DOHH2 (cell line): Measurements from ENCODE around the gene CUEDC1.

Source experiments
- H3F3A ChIP-seq: fragments of 200-600 bp; sonication (generic), shearing (Covaris generic); 2 replicates; pipeline ENCODE4 v1.6.0; 2016; ENCODE audit warnings: antibody characterized with exemption, mild to moderate bottlenecking; ENCODE audit not compliant: control insufficient read depth, insufficient read depth
- H3K27ac ChIP-seq: fragments of 200-600 bp; sonication (generic); 2 replicates; pipeline ENCODE4 v1.5.1; 2014; ENCODE audit warnings: low read depth, mild to moderate bottlenecking, low read length, moderate library complexity
- H3K27me3 ChIP-seq: fragments of 200-600 bp; sonication (generic); 2 replicates; pipeline ENCODE4 v1.6.1; 2014; ENCODE audit warnings: mild to moderate bottlenecking, low read length, mixed read lengths; ENCODE audit not compliant: control insufficient read depth
- H3K36me3 ChIP-seq: fragments of 200-600 bp; sonication (generic); 2 replicates; pipeline ENCODE4 v1.6.1; 2014; ENCODE audit warnings: mild to moderate bottlenecking, low read length, moderate library complexity, mixed read lengths; ENCODE audit not compliant: control insufficient read depth
- H3K4me1 ChIP-seq: fragments of 200-600 bp; sonication (generic); 2 replicates; pipeline ENCODE4 v1.6.1; 2014; ENCODE audit warnings: mild to moderate bottlenecking, low read length, mixed read lengths; ENCODE audit not compliant: control insufficient read depth
- H3K4me2 ChIP-seq: fragments of 200-600 bp; sonication (generic); 2 replicates; pipeline ENCODE4 v1.6.0; 2014; ENCODE audit warnings: mild to moderate bottlenecking, low read length, moderate library complexity
- H3K4me3 ChIP-seq: fragments of 200-600 bp; sonication (generic); 2 replicates; pipeline ENCODE4 v1.5.1; 2014; ENCODE audit warnings: mild to moderate bottlenecking, low read length, mixed read lengths
- H3K79me2 ChIP-seq: fragments of 200-600 bp; sonication (generic); 2 replicates; pipeline ENCODE4 v1.6.1; 2014; ENCODE audit warnings: mild to moderate bottlenecking, low read length, mixed read lengths; ENCODE audit not compliant: control insufficient read depth
- H3K9me2 ChIP-seq: fragments of 200-600 bp; sonication (generic); replicated peaks from 2 replicates; pipeline ENCODE4 v1.6.1; 2014; ENCODE audit warnings: mild to moderate bottlenecking, low read length, mixed read lengths; ENCODE audit not compliant: control insufficient read depth
- H3K9me3 ChIP-seq: fragments of 200-600 bp; sonication (generic); 2 replicates; pipeline ENCODE4 v1.6.1; 2014; ENCODE audit warnings: antibody characterized with exemption, low read length, mixed read lengths; ENCODE audit not compliant: control insufficient read depth, insufficient read depth
- H4K20me1 ChIP-seq: fragments of 200-600 bp; sonication (generic); 2 replicates; pipeline ENCODE4 v1.6.0; 2014; ENCODE audit warnings: low read depth, mild to moderate bottlenecking, antibody characterized with exemption, low read length, moderate library complexity; ENCODE audit not compliant: control insufficient read depth, insufficient read depth
- EZH2phosphoT487 ChIP-seq: fragments of 200-600 bp; sonication (generic); IDR thresholded peaks from 2 replicates; pipeline ENCODE4 v1.6.1; 2017; ENCODE audit warnings: borderline replicate concordance, mild to moderate bottlenecking, antibody characterized with exemption, low read length, moderate library complexity, mixed read lengths
- TF ChIP-seq, protein P1 (sequence below): fragments of 200-600 bp; sonication (generic); IDR thresholded peaks from one replicate; pipeline ENCODE4 v1.5.1; 2014; ENCODE audit warnings: antibody characterized with exemption, mild to moderate bottlenecking, low read depth, low read length; ENCODE audit not compliant: poor library complexity, severe bottlenecking

Gene CUEDC1

GRCh38 chr17:57990037-57990436 is 34.8 kb upstream of the CUEDC1 start:
- Histone ChIP-seq H3K4me3 (no peak overlapping the region), H3K27ac (no peak overlapping the region), H3K9me2 (no peaks in the 10 kb centered on the region), H3K36me3 (peaks cover 17% of the 10 kb centered on the region), H3F3A (peaks cover 46% of the 10 kb centered on the region), H3K9me3 (no peaks in the 10 kb centered on the region), H4K20me1 (peaks cover 14% of the 10 kb centered on the region), H3K4me1 (peaks cover 49% of the 10 kb centered on the region), H3K79me2 (peaks cover 27% of the 10 kb centered on the region), H3K4me2 (no peak overlapping the region), H3K27me3 (no peaks in the 10 kb centered on the region)
- TF ChIP-seq, protein P1, sequence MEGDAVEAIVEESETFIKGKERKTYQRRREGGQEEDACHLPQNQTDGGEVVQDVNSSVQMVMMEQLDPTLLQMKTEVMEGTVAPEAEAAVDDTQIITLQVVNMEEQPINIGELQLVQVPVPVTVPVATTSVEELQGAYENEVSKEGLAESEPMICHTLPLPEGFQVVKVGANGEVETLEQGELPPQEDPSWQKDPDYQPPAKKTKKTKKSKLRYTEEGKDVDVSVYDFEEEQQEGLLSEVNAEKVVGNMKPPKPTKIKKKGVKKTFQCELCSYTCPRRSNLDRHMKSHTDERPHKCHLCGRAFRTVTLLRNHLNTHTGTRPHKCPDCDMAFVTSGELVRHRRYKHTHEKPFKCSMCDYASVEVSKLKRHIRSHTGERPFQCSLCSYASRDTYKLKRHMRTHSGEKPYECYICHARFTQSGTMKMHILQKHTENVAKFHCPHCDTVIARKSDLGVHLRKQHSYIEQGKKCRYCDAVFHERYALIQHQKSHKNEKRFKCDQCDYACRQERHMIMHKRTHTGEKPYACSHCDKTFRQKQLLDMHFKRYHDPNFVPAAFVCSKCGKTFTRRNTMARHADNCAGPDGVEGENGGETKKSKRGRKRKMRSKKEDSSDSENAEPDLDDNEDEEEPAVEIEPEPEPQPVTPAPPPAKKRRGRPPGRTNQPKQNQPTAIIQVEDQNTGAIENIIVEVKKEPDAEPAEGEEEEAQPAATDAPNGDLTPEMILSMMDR = no peak
- no peak for TF ChIP-seq EZH2phosphoT487

DNA sequence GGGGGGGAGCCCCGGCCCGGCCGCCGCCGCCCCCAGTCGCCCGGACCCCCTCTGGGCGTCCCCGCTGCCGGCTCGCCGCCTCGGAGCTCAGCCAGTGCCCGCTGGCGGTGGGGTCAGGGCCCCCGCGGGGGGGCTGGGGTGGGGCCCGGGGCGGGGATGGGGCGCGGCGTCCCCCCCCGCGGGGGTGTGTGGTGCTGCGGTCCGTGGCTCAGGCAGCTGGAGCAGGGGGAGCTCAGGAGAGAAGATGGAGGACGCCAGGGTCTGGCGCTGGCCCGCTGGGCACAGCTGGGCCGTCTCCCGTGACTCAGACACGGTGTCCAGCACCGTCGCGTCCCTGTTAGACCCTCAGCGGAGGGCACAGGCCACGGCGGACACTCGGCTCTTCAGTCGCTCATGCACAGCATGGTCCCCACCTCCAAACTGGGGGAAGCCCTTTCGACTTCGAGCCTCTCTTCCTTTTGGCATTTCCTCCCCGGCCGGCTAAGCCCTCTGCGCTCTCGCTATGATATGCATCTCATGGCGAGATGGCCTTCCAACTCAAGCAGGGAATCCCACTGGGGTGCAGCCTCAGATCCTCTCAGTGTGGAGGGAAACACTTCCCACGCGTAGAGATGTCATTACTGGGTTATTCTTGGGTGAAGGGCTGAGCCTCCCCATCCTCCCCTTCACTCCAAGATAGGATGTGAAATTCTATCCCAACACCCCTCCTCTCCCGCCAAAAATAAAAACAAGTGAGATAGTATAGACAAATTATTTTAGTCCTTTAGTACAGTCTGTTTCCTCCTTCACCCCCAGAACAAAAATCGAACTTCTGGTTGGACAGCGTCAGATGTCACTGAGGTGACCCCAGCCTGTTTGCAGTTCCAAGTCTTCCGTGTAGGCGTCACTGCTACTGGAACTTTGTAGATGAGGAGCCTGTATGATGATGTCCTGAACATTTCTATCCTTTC is 33.4 kb upstream of the CUEDC1 start:
- Histone ChIP-seq H3F3A (peaks cover 33% of the 10 kb centered on the region), H3K4me1 (peaks cover 40% of the 10 kb centered on the region), H3K4me3 (peak overlapping the region; percentile 92), H3K79me2 (peaks cover 42% of the 10 kb centered on the region), H3K4me2 (peak overlapping the region; percentile 99), H3K9me3 (no peaks in the 10 kb centered on the region), H3K36me3 (peaks cover 31% of the 10 kb centered on the region), H4K20me1 (peaks cover 20% of the 10 kb centered on the region), H3K27ac (peak overlapping the region; percentile 61), H3K9me2 (no peaks in the 10 kb centered on the region), H3K27me3 (no peaks in the 10 kb centered on the region)
- TF ChIP-seq, protein P1 = peak; percentile 19
- no peak for TF ChIP-seq EZH2phosphoT487

DNA sequence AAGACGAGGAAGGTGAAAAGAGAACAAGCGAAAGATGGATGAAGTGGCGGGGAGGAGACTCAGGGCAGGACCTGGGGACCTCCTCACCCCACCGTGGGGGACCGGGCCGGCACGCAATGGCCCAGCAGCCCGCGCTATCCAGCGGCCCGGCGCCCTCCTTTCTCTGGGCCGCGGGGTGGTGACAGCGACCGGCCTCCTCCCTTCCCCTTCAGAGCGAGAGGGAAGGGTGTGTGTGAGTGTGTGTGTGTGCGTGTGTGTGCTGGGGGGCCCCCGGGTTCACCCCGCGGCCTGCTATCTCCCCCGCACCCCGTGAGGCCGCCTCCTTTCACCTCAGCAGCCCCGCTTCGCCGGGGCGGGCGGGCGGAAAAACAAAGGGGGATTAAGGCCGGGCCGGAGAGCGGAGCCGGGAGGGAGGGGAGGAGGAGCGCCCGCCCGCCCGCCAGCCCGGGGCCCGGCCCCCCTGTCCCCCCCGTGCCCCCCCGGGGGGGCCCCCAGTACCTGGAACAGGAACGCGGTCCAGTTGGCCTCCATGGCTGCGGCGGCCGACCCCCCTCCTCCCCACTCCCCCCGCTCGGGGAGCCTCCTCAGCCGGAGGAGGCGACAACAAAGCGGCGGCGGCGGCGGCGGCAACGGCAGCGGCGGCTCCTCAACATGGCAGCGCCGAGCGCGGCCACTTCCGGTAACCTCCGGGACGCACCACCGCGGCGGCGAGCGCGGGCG is 32.5 kb upstream of the CUEDC1 start, which contains the start of gene VEZF1:
TSS of gene VEZF1 (minus strand) at position 674 of the 720 bp plus-strand sequence. CDS start at position 531, 143 bp downstream.
- peaks cover 36% of the 10 kb centered on the region for H3K4me1 ChIP-seq
- peaks cover 50% of the 10 kb centered on the region for H3K79me2 ChIP-seq
- H3K9me2 ChIP-seq = no peaks in the 10 kb centered on the region
- H3K27ac ChIP-seq = peak within 1 kb of the TSS; percentile 61
- no peak for TF ChIP-seq EZH2phosphoT487
- TF ChIP-seq, protein P1 = no peak
- no peaks in the 10 kb centered on the region for H3K27me3 ChIP-seq
- H3F3A ChIP-seq = peaks cover 30% of the 10 kb centered on the region
- peak within 1 kb of the TSS; percentile 92 for H3K4me3 ChIP-seq
- H4K20me1 ChIP-seq = peaks cover 24% of the 10 kb centered on the region
- H3K9me3 ChIP-seq = no peaks in the 10 kb centered on the region
- H3K4me2 ChIP-seq = peak within 1 kb of the TSS; percentile 99
- peaks cover 38% of the 10 kb centered on the region for H3K36me3 ChIP-seq
